Prostate gland (tissue), 2 donors: Measurements from ENCODE around the gene GRIN2B.

Experiments used
- POLR2AphosphoS5 ChIP-seq: sonication (generic); formaldehyde crosslinking; IDR thresholded peaks from one replicate; pipeline ENCODE4 v1.6.1; 2017; ENCODE audit warnings: antibody characterized with exemption
- TF ChIP-seq, protein P1 (sequence below), 4 experiments: fragments of 200-600 bp in 2 of 4; fragments of 450-650 bp in 2 of 4; sonication (generic) in 2 of 4; IDR thresholded peaks; 1 replicate in 3 of 4; 2 replicates in 1 of 4; pipeline ENCODE4 v1.5.1; 2016 to 2019; ENCODE audit warnings: antibody characterized with exemption in 4 of 4, mild to moderate bottlenecking in 2 of 4, moderate library complexity in 2 of 4

- TF ChIP-seq, protein P1, sequence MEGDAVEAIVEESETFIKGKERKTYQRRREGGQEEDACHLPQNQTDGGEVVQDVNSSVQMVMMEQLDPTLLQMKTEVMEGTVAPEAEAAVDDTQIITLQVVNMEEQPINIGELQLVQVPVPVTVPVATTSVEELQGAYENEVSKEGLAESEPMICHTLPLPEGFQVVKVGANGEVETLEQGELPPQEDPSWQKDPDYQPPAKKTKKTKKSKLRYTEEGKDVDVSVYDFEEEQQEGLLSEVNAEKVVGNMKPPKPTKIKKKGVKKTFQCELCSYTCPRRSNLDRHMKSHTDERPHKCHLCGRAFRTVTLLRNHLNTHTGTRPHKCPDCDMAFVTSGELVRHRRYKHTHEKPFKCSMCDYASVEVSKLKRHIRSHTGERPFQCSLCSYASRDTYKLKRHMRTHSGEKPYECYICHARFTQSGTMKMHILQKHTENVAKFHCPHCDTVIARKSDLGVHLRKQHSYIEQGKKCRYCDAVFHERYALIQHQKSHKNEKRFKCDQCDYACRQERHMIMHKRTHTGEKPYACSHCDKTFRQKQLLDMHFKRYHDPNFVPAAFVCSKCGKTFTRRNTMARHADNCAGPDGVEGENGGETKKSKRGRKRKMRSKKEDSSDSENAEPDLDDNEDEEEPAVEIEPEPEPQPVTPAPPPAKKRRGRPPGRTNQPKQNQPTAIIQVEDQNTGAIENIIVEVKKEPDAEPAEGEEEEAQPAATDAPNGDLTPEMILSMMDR (IDR thresholded peaks at IDR 0.05): no peak
- TF ChIP-seq POLR2AphosphoS5: no peak
Measured at GRCh38 chr12:13992585-13992984, 11.2 kb upstream of the GRIN2B start.
